Memory B cell (primary cell): ENCODE results near the gene MMP10.
A peak's percentile ranks its signal among the peaks of the same experiment; 100 is the strongest.

Experiments used
- ATAC-seq: fragments of 150-1000 bp; cut with Tn5 transposase; 2 replicates; pipeline ENCODE4 v1.10.0; 2021; ENCODE audit warnings: low read depth, mild to moderate bottlenecking, moderate library complexity
- DNase-seq, 2 donors: peaks; one replicate each; pipeline ENCODE4 v3.0.0; 2022; ENCODE audit warnings: low spot score in 2 of 2
- H3K27ac Mint-ChIP-seq: one replicate; pipeline ENCODE4 v1.8.0; 2022; ENCODE audit warnings: mild to moderate bottlenecking, moderate library complexity, mixed read lengths
- H3K27me3 Mint-ChIP-seq: one replicate; pipeline ENCODE4 v1.8.0; 2022; ENCODE audit warnings: mixed read lengths
- H3K36me3 Mint-ChIP-seq: one replicate; pipeline ENCODE4 v1.8.0; 2022; ENCODE audit warnings: mild to moderate bottlenecking, mixed read lengths
- H3K4me1 Mint-ChIP-seq: one replicate; pipeline ENCODE4 v1.8.0; 2022; ENCODE audit warnings: mixed read lengths
- H3K4me3 Mint-ChIP-seq: one replicate; pipeline ENCODE4 v1.8.0; 2022; ENCODE audit warnings: mild to moderate bottlenecking, moderate library complexity, mixed read lengths
- H3K9me3 Mint-ChIP-seq: one replicate; pipeline ENCODE4 v1.8.0; 2022; ENCODE audit warnings: mixed read lengths

Gene MMP10

GRCh38 chr11:102794382-102794781, 14.0 kb upstream of the MMP10 start:
- Mint-ChIP-seq H3K27ac (no peak overlapping the region), H3K36me3 (no peaks in the 10 kb centered on the region), H3K4me1 (no peaks in the 10 kb centered on the region), H3K4me3 (no peak overlapping the region), H3K9me3 (no peaks in the 10 kb centered on the region), H3K27me3 (no peaks in the 10 kb centered on the region)
- ATAC-seq (peak; percentile 61), DNase-seq (no peak)

DNA sequence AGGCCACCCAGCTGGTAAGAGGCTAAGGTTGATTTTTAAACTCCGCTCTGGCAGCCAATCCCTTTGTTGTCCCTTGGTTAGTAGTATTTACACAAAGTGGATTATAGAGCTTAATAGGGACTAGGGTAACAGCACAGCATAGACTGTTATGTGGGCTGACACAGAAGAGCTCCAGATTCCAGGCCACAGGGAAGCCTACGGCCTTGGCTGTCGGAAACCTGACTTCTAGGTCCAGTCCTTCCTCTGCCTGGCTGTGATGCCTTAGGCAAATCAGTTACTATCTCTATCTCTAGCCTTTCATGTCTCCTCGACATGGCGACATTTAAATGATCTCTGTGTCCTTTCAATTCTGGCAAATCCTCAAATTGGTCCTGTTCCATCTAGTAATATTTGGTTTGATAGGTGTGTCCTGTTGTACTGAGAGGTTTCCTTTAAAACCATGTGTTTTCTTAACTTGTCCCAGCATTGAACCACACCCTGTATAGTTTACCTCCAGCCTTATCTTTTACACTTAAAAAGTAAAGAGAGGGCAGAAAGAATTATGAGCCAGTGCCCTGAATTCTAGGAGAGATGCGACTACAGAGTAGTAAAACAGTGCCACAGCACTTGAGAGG, 13.4 kb upstream of the MMP10 start:
- no peaks in the 10 kb centered on the region for H3K36me3 Mint-ChIP-seq
- peaks cover under 1% of the 10 kb centered on the region for H3K27me3 Mint-ChIP-seq
- ATAC-seq = no peak
- no peak overlapping the region for H3K27ac Mint-ChIP-seq
- no peaks in the 10 kb centered on the region for H3K4me1 Mint-ChIP-seq
- no peak for DNase-seq
- H3K4me3 Mint-ChIP-seq = no peak overlapping the region
- H3K9me3 Mint-ChIP-seq = no peaks in the 10 kb centered on the region

DNA sequence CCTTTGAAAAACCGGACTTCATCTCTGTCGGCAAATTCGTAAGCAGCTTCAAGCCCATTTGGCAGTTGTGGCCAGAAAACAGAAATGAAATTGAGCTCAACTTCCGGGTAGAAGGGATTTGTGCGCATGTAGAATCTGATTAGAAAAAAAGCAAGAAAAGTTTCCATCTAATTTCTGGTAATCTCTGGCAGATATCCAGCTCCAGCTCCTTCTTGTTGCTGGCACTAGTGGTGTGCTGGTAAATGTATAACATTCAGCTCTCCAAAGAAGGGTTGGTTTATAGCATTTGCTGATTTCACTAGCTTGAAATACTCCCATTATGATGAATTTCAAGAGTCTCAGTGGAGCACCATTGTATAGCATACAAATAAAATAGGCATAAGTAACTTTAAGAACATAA, 12.2 kb upstream of the MMP10 start:
- Mint-ChIP-seq H3K9me3 (no peaks in the 10 kb centered on the region), H3K27ac (no peak overlapping the region)
- DNase-seq = no peak

GRCh38 chr11:102791271-102792036, 11.0 kb upstream of the MMP10 start:
- H3K4me3 Mint-ChIP-seq = no peak overlapping the region
- H3K36me3 Mint-ChIP-seq = no peaks in the 10 kb centered on the region
- ATAC-seq = no peak
- DNase-seq = no peak
- H3K4me1 Mint-ChIP-seq = no peaks in the 10 kb centered on the region
- H3K27ac Mint-ChIP-seq = no peak overlapping the region
- no peaks in the 10 kb centered on the region for H3K9me3 Mint-ChIP-seq
- H3K27me3 Mint-ChIP-seq = peaks cover 2% of the 10 kb centered on the region

More for the DNA sequence above, 12.2 kb upstream of the MMP10 start:
- H3K36me3 Mint-ChIP-seq = no peaks in the 10 kb centered on the region
- no peak for ATAC-seq
- peaks cover 2% of the 10 kb centered on the region for H3K27me3 Mint-ChIP-seq
- H3K4me3 Mint-ChIP-seq = no peak overlapping the region
- H3K4me1 Mint-ChIP-seq = no peaks in the 10 kb centered on the region

- H3K27ac Mint-ChIP-seq = no peak overlapping the region
- no peak for ATAC-seq
- no peaks in the 10 kb centered on the region for H3K36me3 Mint-ChIP-seq
- DNase-seq = no peak
- H3K9me3 Mint-ChIP-seq = peaks cover 2% of the 10 kb centered on the region
- H3K27me3 Mint-ChIP-seq = peaks cover 5% of the 10 kb centered on the region
- no peaks in the 10 kb centered on the region for H3K4me1 Mint-ChIP-seq
- no peak overlapping the region for H3K4me3 Mint-ChIP-seq
Measured at GRCh38 chr11:102788334-102788995, 8.0 kb upstream of the MMP10 start.

GRCh38 chr11:102784380-102784779, 4.0 kb upstream of the MMP10 start:
- H3K4me3 Mint-ChIP-seq = no peak overlapping the region
- no peak overlapping the region for H3K27ac Mint-ChIP-seq
- DNase-seq = no peak
- H3K4me1 Mint-ChIP-seq = no peaks in the 10 kb centered on the region
- H3K9me3 Mint-ChIP-seq = peaks cover 2% of the 10 kb centered on the region
- peaks cover 7% of the 10 kb centered on the region for H3K27me3 Mint-ChIP-seq
- no peaks in the 10 kb centered on the region for H3K36me3 Mint-ChIP-seq
- ATAC-seq = no peak

DNA sequence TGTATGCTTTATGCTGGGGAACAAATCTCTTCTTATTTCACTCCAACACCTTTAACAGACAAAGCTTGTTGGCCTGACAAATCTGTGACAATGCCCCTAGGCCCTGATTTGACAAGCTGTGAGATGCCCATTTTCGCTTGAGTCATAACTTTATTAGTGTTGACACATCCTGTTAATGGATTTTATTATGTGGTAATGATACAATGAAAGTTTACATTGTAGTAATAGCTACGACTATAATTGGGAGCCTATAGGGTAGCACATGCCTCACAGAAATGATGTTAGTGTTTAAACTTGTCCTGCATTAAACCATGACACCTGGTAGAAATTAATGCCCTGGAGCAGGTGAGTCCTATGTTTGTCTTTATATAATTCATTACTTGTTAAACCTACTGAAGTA, 3.3 kb upstream of the MMP10 start:
- no peak for ATAC-seq
- no peak overlapping the region for H3K27ac Mint-ChIP-seq
- H3K9me3 Mint-ChIP-seq = peaks cover 2% of the 10 kb centered on the region
- H3K4me3 Mint-ChIP-seq = no peak overlapping the region
- no peaks in the 10 kb centered on the region for H3K36me3 Mint-ChIP-seq
- peaks cover 6% of the 10 kb centered on the region for H3K27me3 Mint-ChIP-seq
- DNase-seq = no peak
- H3K4me1 Mint-ChIP-seq = no peaks in the 10 kb centered on the region

- Mint-ChIP-seq H3K27ac (no peak overlapping the region), H3K27me3 (peaks cover 5% of the 10 kb centered on the region), H3K9me3 (peaks cover 2% of the 10 kb centered on the region), H3K36me3 (no peaks in the 10 kb centered on the region), H3K4me1 (no peaks in the 10 kb centered on the region), H3K4me3 (no peak overlapping the region)
- no peak for ATAC-seq
- DNase-seq = no peak
Measured at GRCh38 chr11:102783016-102783415, 2.6 kb upstream of the MMP10 start.

DNA sequence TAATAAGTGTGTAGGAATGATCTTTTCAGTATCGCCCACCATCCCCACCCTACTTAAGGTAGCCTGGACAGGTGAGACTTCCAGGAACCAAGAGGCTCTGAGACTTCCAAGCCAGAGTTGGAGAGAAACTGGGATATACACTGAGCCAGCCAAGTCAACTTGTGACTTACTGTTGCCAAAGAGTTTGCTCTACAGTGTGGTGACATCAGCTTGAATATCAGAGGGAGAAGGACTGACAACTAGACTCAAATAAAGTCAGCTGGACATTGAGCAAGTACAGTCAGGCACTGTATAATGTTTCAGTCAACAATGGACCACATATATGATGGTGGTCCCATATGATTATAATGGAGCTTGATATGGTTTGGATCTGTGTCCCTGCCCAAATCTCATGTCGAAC, 1.2 kb upstream of the MMP10 start:
- DNase-seq (no peak), ATAC-seq (no peak)
- no peaks in the 10 kb centered on the region for H3K36me3 Mint-ChIP-seq
- H3K27me3 Mint-ChIP-seq = peaks cover 5% of the 10 kb centered on the region
- no peak overlapping the region for H3K27ac Mint-ChIP-seq
- no peak overlapping the region for H3K4me3 Mint-ChIP-seq
- peaks cover 2% of the 10 kb centered on the region for H3K9me3 Mint-ChIP-seq
- no peaks in the 10 kb centered on the region for H3K4me1 Mint-ChIP-seq

- H3K27me3 Mint-ChIP-seq = no peaks in the 10 kb centered on the region
- H3K27ac Mint-ChIP-seq = no peak overlapping the region
- no peaks in the 10 kb centered on the region for H3K9me3 Mint-ChIP-seq
- H3K36me3 Mint-ChIP-seq = no peaks in the 10 kb centered on the region
- DNase-seq = no peak
- ATAC-seq = no peak
- no peaks in the 10 kb centered on the region for H3K4me1 Mint-ChIP-seq
- no peak overlapping the region for H3K4me3 Mint-ChIP-seq
Measured at GRCh38 chr11:102776454-102776853, 4.0 kb downstream of the MMP10 start.

GRCh38 chr11:102773386-102773785, 7.0 kb downstream of the MMP10 start:
- H3K27me3 Mint-ChIP-seq = peaks cover 7% of the 10 kb centered on the region
- H3K4me1 Mint-ChIP-seq = no peaks in the 10 kb centered on the region
- DNase-seq (no peak), ATAC-seq (no peak)
- no peak overlapping the region for H3K4me3 Mint-ChIP-seq
- no peaks in the 10 kb centered on the region for H3K36me3 Mint-ChIP-seq
- H3K9me3 Mint-ChIP-seq = peaks cover 1% of the 10 kb centered on the region
- H3K27ac Mint-ChIP-seq = no peak overlapping the region

DNA sequence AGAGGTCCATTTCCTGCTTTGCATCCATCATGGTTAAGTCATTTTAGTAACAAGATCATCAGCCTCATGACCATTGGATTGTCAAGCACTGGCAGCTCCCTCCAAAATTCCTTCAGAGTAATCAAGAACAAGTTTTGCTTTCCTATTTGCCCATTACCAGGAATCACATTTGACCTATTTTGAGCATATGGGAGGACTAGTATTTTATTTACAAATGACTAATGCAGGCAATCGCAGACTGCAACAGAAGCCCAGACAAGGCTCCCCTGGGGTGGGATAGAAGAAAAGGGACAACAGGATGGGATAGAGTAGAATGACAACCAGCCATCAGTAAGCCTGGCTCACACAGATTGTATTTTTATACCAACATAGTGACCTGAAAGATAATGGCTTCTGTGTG, 9.1 kb downstream of the MMP10 start:
- DNase-seq (no peak), ATAC-seq (no peak)
- no peak overlapping the region for H3K4me3 Mint-ChIP-seq
- H3K9me3 Mint-ChIP-seq = peaks cover 1% of the 10 kb centered on the region
- no peak overlapping the region for H3K27ac Mint-ChIP-seq
- no peaks in the 10 kb centered on the region for H3K4me1 Mint-ChIP-seq
- no peaks in the 10 kb centered on the region for H3K36me3 Mint-ChIP-seq
- peaks cover 9% of the 10 kb centered on the region for H3K27me3 Mint-ChIP-seq

GRCh38 chr11:102770191-102770590, 10.2 kb downstream of the MMP10 start:
- Mint-ChIP-seq H3K27ac (no peak overlapping the region), H3K36me3 (no peaks in the 10 kb centered on the region), H3K4me1 (no peaks in the 10 kb centered on the region), H3K9me3 (peaks cover 1% of the 10 kb centered on the region), H3K27me3 (peaks cover 9% of the 10 kb centered on the region), H3K4me3 (no peak overlapping the region)
- no peak for DNase-seq
- ATAC-seq = no peak

DNA sequence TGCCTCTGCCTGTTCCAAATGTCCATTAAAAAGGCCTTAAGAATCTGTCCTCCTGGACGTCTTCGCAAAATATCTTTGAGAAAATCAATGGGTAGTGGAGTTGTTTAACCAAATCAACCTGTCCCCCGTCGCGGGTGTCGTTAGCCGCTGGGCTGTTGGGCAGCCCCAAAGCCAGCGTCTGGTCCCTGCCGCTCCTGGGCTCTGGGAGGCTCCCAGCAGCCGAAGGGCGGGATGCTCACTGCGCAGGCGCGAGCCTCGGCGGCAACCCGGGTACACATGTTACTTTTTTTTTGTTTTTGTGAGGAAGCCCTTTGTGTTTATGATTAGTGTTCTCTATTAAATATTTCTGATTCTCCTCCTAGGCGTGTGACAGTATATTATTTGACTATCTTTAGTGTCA, 12.6 kb downstream of the MMP10 start:
- DNase-seq = no peak
- peaks cover 1% of the 10 kb centered on the region for H3K9me3 Mint-ChIP-seq
- no peaks in the 10 kb centered on the region for H3K4me1 Mint-ChIP-seq
- H3K4me3 Mint-ChIP-seq = no peak overlapping the region
- H3K36me3 Mint-ChIP-seq = no peaks in the 10 kb centered on the region
- H3K27ac Mint-ChIP-seq = no peak overlapping the region
- ATAC-seq = no peak
- H3K27me3 Mint-ChIP-seq = peaks cover 11% of the 10 kb centered on the region
